C1 segment of cervical spinal cord (tissue), 14 donors: ENCODE measurements around the gene ZNF385A.
A peak's percentile ranks its signal among the peaks of the same experiment; 100 is the strongest.

ENCODE experiments used
- DNase-seq, 14 donors: peaks; one replicate each; lab custom pipeline; 2025; lab: John Stamatoyannopoulos, UW

Gene ZNF385A

DNA sequence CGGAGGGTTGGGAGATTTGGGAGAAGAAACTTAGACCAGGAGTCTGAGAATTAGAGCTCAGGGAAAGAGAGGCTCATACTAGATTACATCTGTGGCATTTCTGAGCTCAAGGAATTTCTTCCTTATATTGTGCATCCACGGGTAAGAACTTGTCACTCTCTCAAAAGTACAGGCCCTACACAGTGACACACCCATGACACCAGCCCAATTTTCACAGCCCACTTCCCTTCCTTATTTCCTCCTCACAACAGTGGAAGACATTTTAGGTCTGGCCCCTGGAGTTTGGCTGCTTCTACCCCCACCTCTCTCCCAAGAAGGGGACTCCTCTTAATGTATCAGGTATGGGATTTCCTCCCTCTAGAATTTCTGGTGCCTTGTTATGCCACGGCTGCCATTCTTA, 9.2 kb upstream of the ZNF385A start:
- DNase-seq: no peak

DNA sequence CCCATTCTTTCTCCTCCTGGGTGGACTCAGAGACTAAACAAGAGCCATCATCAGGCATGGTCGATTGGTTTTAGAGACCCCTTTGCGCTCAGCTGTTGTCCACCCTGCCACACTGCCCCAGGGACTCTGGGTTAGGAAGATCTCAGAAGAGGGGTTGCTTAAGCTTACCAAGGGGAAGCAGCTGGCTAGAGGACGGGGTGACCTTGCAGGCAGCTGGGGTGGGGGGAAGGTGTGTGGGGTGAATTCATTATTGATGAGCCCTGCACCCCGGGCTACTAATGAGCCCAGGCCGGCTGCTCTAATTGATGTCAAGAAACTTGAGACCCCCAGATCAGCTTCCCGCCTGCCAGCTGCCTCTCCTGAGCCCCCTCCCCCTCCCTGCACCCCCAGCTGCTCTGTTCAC, 8.7 kb upstream of the ZNF385A start:
- DNase-seq: no peak

DNA sequence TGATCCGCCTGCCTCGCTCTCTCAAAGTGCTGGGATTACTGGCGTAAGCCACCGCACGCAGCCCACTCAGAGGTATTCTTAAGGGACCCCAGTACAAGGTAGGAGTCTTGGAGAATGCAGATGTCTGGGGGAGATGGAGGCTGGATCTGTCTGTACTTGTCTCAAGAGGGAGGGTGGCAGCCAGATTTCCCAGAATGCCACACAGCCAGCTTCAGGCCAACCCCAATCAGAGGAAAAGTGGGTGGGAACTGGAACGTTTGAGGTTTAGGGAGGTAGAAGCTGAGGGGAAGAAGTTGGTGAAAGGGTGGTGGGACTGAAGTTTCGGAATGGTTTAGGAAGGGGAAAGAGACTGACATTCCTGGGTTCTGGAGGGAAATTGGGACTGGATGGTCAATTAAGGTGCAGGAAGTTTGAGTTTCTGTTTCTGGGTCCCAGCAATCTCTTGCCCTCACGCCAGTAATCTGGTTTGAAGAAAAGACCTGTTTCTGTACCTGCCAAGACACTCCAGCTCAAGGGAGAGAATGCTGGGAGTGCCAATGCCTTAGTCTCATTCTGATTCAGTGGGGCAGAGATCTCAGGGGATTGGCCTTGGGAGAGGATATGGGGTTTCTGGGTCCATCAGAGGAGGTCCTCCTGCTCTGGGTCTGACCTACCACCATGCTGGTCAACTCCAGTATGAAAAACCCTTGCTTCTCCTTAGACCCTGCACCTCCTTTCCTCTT, 8.1 kb upstream of the ZNF385A start:
- DNase-seq: no peak

DNA sequence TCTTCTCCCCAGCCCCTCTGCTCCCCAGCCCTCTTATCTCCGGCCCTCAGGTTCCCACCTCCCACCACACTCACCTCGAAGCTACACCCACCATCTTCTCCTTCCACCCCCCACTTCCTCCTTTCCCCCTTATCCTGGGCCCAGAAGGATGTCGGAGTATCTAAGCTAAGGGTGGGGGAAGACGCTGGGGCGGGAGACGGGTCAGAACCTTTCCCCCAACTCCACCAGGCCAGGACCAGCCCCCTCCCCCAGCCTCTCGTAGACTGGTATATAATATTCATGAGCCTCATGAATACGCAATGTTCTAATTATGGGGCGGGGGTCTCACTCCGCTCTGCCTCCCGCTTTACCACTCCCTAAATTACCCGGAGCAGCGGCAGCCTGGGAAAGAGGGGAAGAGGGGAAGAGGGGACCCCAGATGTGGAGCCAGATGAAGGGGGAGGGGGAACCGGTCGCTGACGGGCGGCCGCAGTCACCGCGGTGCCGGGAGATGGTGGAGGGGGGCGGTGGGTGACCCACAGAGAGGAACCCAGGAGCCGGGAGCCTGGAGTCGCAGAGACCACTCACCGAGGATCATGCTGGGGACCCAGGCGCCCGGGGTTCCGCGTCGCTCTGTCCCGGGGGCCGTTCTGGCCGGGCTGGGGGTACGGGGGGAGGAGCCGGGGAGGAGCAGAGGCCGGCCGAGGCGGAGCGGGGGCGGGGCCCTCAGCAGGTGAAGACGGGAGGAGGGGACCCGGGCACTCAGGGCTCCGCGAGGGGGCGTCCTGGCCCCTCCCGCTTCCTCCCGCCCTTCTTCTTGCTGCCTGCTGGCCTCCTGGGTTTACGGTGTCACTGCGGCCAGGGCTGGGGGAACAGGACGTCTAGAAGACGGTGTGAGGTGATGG, 6.4 kb upstream of the ZNF385A start:
- DNase-seq: peak in 6 of 14 donors; percentile 16 to 52 (median 32)

DNA sequence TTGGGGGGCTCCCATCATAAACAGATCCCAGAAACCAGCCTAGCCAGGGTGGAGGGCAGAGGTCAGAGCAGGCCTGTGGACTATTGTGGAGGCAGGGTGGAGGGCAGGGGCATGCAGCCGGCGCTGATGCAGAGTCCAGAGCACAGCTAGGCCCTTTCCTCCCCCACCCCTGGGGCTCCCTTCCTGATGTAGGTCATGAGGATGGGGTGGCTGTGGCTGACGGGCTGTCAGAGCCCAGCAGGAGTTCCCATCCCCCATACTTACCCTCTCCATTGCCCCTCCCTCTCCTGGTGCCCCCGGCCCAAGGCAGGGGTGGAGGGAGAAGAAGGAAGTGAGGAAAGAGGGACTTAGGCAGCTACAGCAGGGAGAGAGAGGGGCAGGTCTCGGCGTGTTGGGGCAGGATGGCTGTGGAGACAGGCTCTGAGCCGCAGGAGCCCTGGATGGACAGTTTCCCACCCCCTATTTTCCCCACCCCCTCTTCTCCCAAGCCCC, 5.7 kb upstream of the ZNF385A start:
- DNase-seq: peak in 1 of 14 donors; percentile 20

DNA sequence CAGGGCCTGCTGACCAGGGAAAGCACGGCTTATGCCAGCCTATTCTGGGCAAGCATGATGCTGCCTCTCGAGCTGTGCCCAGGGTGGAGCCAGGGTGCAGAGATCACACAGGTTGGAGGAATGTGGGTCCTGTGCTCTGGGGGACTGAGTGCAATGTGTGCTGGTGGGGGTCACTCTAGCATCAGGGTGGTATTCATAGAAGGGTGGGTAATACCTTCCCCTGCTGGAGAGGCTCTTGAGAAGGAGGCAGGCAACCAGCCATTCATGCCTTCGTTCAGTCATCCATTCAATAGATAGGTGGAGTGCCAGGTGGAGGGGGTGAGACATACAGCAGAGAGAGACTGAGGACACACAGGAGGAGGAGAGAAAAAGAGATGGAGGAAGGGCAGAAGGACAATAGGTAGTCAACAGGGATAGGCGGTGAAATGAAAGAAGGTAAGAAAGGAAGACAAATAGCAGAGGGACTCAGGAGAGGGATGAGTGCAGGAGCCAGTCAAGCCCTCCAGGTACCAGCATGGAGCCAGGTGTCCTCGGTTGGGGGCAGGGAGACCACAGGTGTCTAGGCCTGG, 5.2 kb upstream of the ZNF385A start:
- peak in 1 of 14 donors; percentile 23 for DNase-seq

DNA sequence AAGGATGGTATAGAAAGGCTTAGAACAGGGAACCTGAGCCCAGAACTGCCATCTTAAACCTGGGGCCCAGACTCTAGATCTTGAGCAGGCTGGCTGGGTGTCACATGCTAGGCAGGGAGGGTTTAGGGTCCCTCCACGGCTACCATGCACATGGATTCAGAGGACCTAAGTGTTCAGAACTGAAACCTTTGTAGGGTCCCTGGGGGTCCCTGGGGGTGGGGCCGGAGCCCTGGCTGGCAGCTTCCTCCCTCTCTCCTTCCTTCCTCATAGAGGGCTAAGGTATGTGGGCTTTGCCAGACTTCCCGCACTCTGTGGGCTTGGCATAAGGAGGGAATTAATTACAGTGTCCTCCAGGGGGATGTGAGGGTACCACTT, 4.6 kb upstream of the ZNF385A start:
- DNase-seq: no peak

DNA sequence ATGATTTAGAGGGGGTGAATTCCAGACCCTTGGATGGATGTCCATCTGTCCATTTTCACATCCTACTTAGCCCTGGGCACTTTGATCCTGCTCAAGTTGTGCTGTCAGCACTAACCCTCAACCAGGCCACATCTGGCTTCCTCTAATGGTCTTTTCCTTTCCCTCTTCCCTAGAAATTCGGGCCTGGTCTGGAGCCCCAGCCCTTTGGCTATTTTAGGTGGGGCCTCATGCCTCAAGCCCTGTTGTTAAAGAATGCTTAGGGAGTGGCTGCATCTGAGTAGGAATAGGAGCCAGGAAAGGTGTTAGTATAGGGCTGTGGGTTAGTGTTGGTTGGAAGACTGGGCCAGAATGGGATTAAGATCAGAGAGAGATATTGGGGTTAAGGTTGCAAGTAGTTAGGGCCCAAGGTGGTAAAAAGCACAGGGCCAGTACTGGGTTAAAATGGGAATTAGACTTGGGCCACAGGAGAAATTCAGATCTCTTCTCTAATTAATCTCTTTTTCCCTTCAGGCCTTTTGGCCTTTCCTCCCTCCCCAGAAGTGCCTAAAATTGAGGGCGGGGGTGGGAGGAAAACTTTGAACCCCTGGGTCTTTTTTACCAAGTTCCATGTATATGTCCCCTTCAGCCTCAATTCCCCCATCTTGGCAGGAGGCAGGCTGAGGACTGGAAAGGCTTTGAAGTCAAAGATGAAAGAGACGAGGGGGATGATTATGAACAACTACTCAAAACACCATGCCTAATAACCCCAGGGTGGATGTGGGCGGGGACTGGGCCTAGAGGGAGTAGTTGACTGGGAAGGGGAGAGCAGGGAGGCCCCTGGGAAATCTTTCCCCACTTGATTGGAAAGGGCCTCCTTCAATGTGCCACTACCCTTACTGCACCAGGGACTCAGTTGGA, 4.0 kb upstream of the ZNF385A start:
- DNase-seq: no peak

DNA sequence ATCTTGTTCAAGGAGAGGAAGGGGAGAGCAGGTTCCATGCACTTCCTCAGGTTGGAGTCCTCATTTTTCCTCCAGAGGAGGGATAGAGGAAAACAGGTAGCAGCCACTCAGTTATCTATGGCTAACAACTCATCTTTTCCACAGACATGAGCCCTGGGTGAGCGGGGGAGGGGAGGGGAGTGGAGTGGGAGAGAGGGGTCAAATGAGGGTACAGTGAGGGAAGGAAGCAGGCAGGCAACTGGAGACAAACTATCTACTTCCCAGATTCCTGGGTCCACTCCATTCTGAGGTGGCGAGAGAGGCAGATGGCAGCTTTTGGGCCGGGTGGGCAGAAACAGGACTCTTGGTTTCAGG, 2.6 kb upstream of the ZNF385A start:
- no peak for DNase-seq

DNA sequence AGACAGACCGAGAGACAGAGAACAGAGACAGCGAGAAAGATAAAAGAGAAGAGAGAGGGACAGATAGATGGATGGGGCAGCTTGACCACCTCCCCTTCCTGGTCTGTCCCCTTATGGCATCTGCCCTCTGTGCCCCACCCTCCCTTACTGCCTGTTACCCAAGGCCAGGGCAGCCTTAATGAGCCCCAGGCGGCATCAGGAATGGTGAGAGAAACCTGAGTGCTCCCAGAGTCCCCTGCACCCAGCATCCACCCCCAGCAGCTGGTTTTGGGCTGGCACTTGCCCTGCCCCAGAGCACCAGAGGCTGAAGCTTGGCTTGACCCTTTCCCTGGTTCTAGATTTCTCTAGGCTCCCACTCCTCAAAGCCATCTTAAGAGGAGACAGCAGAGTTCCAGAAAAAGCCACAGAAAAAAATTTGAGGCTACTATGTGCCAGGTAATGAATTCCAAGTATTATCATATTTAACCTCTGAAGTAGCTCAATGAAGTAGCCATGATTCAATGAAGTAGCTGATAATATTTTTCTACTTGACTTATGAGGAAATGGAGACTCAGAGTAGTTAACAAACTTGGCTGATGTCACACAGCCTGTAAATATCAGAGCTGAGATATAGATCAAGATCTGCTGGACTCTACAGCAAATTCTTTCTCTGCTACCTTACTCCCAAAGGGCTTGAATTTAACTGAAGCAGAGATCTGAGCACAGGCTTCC, 2.0 kb upstream of the ZNF385A start:
- DNase-seq: no peak

DNA sequence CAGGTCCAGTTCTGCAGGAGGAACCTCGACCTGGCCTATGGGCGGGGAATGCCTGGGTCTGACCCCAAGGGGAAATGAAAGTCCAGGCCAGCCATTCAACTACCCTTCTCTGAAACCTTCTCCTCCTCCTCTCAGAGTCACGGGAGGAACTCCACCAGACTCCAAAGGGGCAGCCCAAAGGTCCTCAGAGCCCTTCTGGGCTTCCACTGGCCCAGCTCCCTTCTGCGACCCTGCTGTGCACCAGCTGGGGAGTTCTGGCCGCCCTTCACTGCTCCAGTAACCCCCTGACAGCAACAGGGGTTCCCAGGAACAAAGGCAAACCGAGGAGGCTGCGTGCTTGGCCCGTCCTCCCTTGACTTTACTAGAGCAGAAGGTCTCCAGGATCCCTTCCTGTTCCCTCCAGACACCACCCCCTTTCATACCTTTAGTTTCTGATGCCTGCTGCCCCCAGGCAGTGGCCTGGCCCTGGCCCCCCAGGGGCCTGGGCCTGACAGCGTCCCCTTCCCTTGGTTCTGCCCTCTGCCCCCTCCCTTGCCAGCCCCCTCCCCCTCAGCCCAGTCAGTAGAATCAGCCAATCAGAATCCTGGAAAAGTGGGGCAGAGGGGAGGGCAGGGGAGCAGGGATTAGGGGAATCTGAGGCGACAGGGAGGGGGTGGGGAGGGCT, 850 bp upstream of the ZNF385A start:
- peak in 9 of 14 donors; percentile 12 to 72 (median 51) for DNase-seq

DNA sequence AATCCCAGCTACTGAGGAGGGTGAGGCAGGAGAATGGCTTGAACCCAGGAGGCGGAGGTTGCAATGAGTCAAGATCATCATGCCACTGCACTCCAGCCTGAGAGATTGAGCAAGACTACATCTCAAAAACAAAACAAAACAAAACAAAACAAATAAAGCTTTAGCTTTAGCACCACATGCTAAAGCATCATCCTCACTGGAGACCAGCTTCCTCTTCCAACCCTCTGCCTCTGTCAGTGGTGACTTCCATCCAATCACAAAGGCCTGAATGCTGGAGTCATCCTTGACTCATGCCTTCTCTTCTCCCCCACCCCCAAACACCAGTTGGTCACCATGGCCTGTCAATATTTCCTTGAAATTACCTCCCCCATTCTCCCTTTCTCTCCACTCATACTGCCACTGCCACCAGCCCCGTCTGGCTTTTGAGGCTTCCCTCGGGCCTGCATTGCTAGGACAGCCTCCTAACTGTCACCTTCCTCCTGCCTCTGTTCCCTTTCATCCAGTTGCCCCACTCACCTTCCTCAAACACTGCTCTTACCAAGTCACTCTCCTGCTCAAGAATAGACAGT, 1.4 kb downstream of the ZNF385A start:
- DNase-seq: peak in 4 of 14 donors; percentile 25 to 62 (median 29)

DNA sequence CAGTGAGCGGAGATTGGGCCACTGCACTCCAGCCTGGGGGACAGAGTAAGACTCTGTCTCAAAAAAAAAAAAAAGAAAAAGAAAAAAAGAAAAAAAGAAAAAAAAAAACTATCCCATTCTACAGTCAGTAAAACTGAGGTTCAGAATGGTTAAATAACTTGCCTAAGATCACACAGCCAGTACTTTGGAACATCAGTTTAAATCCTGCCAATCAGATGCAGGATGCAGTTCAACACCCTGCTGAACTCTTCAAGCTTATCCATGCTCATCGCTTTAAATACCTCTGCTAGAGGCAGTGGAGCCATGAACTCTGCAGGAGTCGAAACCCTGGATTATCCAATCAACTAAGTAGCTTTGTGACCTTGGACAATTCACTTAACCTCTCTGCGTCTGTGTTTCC, 3.4 kb downstream of the ZNF385A start:
- DNase-seq: no peak

DNA sequence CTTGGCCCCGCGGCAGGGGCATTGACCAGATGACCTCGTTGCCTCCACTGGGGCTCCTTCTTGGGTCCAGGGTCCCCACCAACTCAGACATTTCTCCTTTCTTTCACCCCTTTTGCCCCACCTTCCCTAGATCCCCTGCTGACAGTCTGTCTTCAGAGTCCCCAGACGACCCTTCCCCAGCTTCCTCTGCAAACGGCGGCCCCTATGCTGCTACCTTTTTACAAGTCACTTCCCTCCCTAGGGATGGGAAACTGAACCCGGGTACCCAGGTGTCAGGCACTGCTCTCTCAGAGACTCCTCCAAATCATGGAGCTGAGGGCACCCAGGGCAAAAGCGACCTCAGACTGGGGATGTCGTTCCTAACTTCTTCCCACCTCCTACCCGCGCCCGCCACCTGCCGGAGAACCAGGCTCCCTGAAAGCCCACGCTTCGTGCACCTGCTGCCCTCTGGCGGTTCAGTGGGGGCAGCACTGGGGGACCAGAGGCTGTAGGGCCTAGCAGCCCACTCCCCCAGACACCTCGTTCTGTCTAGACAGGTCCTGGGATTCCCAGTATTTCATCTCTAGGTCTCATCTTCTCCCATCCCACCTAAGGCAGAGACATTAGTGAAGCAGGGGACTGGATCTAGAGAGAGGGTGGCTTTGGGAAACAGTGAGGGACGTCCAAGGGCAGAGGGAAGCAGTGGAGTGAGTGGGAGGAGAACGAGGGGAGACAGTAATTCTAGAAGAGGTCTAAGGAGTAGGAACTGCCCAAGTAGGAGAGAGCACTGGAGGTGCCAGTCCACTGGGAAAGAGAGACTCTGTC, 4.9 kb downstream of the ZNF385A start:
- DNase-seq: peak; percentile 23 to 88 (median 72)

DNA sequence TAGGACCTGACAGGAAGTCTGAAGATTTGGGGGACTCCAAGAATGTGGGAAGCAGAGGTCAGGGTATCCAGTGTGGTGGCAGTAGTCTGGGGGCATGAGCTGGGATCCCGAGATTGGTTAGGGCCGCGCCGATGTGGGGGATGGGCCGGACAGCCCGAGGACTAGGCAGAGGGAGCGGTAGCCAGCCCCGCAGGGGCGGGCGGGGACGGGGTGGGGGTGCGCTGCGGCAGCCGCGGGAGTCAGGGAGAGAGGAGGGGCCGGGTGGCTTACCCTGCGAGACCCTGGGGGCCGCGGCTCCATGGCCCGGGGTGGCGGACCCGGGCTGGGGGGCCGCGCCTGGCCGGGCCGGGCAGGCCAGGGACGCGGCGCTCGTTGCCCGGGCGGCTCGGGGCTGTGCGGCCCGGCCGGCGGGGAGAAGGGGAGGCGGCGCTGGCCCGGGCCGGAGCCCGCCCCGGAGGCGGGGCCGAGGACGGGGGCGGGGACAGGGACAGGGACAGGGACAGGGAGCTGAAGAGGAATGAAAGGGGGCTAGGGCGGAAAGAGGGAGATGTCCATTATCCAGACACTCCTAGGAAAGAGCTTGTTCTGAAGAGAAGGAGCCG, 5.6 kb downstream of the ZNF385A start:
- DNase-seq: peak in 10 of 14 donors; percentile 24 to 70 (median 43)

DNA sequence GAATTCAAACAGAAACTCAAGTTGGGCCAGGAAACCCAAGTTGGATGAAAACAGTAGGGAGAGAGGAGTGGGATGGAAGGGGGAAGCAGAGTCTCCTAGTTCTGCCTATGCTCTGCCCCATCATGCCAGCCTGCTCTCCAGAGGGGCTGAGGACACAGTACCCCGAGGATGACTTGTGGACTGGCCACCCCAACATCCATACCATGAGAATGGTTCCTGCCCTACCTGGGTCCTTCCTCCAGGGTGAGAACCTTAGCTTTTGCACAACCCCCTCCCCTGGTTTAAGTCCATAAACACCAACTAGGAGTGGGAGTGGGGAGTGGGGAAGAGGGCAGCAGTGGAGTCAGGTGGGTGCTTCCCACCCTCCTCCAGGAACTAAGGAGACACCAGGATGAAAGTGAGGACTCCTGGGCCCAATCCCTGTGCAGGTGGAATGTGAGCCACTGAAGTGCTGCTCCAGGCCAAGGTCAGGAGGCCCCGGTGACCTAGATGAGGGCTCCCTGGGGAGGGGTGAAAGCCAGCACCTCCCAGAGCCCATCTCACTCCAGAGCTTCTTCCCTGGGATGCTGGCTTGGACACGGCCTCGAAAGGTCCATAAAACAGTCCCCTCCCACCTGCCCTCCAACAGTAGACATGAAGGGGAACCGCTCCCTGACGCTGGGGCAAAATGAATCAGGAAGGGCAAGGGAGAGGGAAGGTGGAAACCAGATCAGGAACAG, 6.6 kb downstream of the ZNF385A start:
- DNase-seq: no peak

DNA sequence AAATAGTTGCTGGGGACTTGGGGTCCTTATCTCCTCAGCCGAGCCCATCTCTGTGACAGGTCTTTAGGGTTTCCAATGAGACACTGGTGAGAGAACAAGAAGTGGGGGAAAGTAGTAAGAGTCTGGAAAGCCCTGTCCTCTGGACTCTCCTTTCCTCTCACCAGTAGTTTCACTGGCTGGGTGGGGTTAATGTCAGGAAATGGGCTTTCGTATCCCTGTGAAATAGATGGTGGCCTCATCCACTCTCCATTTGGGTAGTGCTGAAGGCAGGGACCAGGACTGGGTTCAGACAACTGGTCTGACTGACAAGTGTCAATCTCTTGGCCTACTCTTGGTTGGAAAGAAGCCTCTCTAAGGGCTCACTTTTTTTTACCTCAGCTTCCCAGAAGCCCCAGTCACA, 7.5 kb downstream of the ZNF385A start:
- DNase-seq: no peak

DNA sequence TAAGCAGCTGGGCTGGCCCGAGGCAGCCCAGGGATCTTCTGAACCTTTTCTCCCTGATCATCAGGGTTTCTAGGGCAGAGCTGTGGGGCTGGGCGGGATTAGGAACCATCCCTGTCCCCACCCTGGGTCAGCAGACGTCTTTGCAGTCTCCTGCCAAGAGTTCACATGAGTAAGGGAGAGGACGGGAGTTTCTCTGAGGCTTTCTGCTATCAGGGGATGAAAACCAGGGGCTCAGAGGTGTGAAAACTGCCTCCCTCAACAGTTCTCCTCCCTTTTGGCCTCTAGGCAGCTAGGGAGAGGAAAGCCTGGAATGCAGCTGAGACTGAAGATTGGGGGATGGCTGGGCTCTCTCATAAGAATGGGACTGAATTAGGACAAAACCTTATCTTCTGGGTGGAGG, 7.9 kb downstream of the ZNF385A start:
- DNase-seq: no peak
